ENCODE measurements around the gene HPS3. TPM values are rescaled to one million over a fixed set of nuclear protein-coding genes. Genes with fewer than 3 reads are reported as not detected.

The HPS3 gene
- polyA plus RNA-seq, 1 of the 3 experiments (the other 2 are of a cell fraction) = 9.4 TPM

DNA sequence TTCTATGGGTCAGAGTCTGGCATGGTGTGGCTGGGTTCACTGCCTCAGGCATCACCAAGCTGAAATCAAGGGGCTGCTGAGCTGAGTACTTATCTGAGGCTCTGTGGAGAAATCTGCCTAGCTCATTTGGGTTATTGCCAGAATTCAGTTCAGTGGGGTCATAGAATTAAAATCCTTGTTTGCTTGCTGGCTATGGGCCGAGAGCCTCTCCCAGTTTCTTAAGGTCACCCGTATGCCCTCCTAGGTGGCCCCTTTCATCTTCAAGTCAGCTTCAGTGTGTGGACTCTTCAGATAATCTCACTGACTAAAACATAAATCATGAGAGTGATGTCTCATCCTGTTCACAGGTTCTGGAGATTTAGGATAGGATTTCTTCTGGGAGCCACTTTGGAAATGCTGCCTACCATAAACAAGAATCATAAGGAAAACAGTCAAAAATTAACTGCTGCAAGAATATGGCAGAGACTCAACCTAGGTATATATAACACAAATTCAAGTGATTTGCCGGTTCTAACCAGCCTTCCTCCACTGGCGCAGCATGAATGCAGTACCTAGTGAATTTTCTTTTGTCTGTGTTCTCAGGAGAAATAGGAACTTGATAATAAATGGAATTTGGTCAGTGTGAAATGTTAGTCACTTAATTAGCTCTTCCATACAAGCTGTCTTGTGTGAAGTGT is 86.9 kb downstream of the HPS3 start:
- H2AFZ ChIP-seq (ENCODE audit: low read depth) = no peak overlapping the region
- H3K4me3 ChIP-seq (ENCODE audit: low read depth in 2 of 2, low read length in 1 of 2) = no peak overlapping the region
- H3K27me3 ChIP-seq (ENCODE audit: insufficient read depth) = no peaks in the 10 kb centered on the region
- no peak overlapping the region for H3K4me2 ChIP-seq
- POLR2A ChIA-PET = no interaction called here
- CTCF ChIA-PET = interaction anchor here (1.3 kb wide), 2 partner anchors 56 to 96 kb away, joined by 3 to 7 read pairs; no protein-coding TSS in a partner anchor
- no peaks in the 10 kb centered on the region for H3K9me3 ChIP-seq
- peak; percentile 39 for DNase-seq
- no peaks in the 10 kb centered on the region for H3K36me3 ChIP-seq (replicated peaks in 1 of 2; ENCODE audit: control insufficient read depth in 1 of 2, insufficient read depth in 2 of 2, low read length in 1 of 2)
- no peak overlapping the region for H3K9ac ChIP-seq
- peaks cover 0 to 5% of the 10 kb centered on the region in 2 experiments; a peak in 2 of 4 replicates for H3K4me1 ChIP-seq (ENCODE audit: control insufficient read depth in 1 of 2, insufficient read depth in 2 of 2, low read depth in 1 of 2, low read length in 1 of 2)
- H3K27ac ChIP-seq (ENCODE audit: low read depth in 2 of 2, low read length in 1 of 2) = no peak overlapping the region
- 77% methylated on average over 4 of the region's 4 CpGs for WGBS (ENCODE audit: low lambda C conversion rate)
- H3K79me2 ChIP-seq (ENCODE audit: insufficient read depth) = no peaks in the 10 kb centered on the region
- H3K9me2 ChIP-seq = no peaks in the 10 kb centered on the region
- no peaks in the 10 kb centered on the region for H3F3A ChIP-seq (replicated peaks; ENCODE audit: insufficient read depth)
- TF ChIP-seq, protein P1, sequence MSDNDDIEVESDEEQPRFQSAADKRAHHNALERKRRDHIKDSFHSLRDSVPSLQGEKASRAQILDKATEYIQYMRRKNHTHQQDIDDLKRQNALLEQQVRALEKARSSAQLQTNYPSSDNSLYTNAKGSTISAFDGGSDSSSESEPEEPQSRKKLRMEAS (IDR thresholded peaks at IDR 0.05; ENCODE audit: low read depth) = no peak
- TF ChIP-seq RFX5 (IDR thresholded peaks at IDR 0.05; ENCODE audit: low read length) (no peak), ELF1 (IDR thresholded peaks at IDR 0.05) (no peak), IRF3 (IDR thresholded peaks at IDR 0.05; ENCODE audit: low read depth, low read length) (no peak), RAD21 (IDR thresholded peaks at IDR 0.05; ENCODE audit: low read length) (no peak), EP300 (IDR thresholded peaks at IDR 0.05; ENCODE audit: borderline replicate concordance in 1 of 2, low read depth in 1 of 2, low read length in 1 of 2) (no peak), RCOR1 (IDR thresholded peaks at IDR 0.05; ENCODE audit: low read length) (no peak), REST (IDR thresholded peaks at IDR 0.05; ENCODE audit: low read depth, low read length) (no peak), TEAD4 (IDR thresholded peaks at IDR 0.05; ENCODE audit: borderline replicate concordance, insufficient read depth) (no peak), TCF12 (IDR thresholded peaks at IDR 0.05) (no peak), SMC3 (IDR thresholded peaks at IDR 0.05; ENCODE audit: low read depth, low read length) (no peak), POLR2AphosphoS5 (IDR thresholded peaks at IDR 0.05; ENCODE audit: low read depth, low read length) (no peak)
- TF ChIP-seq, protein P2, sequence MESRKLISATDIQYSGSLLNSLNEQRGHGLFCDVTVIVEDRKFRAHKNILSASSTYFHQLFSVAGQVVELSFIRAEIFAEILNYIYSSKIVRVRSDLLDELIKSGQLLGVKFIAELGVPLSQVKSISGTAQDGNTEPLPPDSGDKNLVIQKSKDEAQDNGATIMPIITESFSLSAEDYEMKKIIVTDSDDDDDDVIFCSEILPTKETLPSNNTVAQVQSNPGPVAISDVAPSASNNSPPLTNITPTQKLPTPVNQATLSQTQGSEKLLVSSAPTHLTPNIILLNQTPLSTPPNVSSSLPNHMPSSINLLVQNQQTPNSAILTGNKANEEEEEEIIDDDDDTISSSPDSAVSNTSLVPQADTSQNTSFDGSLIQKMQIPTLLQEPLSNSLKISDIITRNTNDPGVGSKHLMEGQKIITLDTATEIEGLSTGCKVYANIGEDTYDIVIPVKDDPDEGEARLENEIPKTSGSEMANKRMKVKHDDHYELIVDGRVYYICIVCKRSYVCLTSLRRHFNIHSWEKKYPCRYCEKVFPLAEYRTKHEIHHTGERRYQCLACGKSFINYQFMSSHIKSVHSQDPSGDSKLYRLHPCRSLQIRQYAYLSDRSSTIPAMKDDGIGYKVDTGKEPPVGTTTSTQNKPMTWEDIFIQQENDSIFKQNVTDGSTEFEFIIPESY (IDR thresholded peaks at IDR 0.05; ENCODE audit: borderline replicate concordance, low read depth) = no peak
- H4K20me1 ChIP-seq (ENCODE audit: insufficient read depth) = no peaks in the 10 kb centered on the region

Measured in SK-N-SH (cell line).